Posterior cingulate gyrus (tissue), 11 donors: ENCODE data around the gene TACO1.

Experiments
- DNase-seq, 10 donors: peaks; one replicate each; pipeline versions ENCODE4 v3.0.0 to v3.0.0-alpha.2; 2020 to 2021; ENCODE audit warnings: mixed read lengths in 3 of 10
- intact Hi-C: fragments of 100-400 bp; cut with DNase I; formaldehyde crosslinking; loops from one replicate; pipeline ENCODE4 v1.15.1; 2023

Gene TACO1

DNA sequence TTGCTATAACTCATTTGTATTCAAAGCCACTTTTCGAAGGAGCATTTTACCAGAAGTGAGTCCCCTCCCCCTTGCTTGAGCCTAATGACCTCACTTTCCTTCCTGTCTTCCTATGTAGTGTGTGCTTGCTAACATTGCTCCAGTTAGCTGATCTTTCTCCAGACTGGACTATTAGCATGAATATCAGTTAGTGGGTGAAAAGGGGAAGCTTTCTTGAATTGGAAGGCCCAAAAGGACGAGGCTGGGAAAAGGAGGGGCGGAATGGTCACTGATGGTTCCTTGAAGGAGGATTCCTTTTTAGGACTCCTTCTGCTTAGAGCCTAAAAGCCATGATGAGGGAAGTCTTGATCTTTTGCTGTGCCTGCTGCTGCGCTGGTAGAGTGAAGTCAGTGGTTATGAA is 33.5 kb downstream of the TACO1 start:
- no peak for DNase-seq

DNA sequence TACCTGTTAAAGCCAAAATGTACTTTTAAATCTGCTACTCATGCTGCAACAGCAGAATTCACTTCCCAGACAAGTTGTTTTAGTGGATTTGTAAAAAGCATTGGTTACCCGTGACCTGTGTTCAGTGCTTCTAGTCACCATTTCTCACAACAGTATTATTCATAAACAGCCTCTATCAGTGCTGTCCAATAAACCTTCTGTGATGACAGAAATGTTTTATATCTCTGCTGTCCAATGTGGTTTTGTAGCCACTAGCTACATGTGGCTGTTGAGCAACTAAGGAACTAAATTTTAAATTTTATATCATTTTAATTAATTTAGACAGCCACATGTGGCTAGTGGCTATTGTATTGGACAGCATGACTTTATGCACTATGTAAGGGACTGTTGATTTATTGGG is 34.1 kb downstream of the TACO1 start:
- DNase-seq = no peak
- intact Hi-C loops = no loop called here

More for the DNA sequence above, 33.5 kb downstream of the TACO1 start:
- intact Hi-C loops = no loop called here

DNA sequence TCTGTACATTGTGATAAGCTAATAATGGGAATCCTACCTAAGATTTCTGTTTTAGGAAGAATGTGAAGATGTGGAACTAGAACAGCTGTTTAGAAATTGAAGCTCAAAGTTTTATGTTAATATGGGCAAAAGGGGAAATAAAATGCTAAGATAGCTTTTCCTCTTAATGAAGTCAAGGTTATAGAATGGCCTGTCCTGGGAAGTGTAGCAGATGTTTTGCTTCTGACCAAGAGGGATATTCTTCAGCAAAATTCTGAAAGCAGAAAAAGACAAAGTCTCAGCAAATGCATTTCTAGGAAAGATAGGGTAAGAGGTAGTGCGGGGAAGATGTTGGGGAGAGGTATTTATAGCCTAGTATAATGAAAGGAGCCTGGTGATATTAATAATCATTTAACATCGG is 34.6 kb downstream of the TACO1 start:
- no peak for DNase-seq
- intact Hi-C loops = no loop called here

DNA sequence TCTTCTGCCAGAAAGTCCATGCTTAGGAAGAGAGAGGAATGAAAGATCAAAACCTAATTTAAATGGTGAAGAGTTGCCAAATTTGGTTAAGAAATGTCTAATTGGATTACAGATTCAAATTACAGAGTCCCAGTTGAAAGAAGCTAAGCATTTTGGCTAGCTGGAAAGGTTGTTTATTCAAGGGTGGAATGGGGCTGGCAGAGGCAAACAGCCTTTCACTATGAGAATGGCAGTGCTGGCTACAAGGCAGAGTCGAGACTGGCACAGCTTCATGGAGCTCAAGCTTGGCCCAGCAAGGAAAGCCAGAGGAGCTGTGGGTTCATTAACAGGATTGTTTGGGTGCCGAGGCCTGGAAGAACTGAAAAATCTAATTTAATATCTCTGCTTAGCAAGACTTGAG is 35.1 kb downstream of the TACO1 start:
- intact Hi-C loops = no loop called here
- peak in 7 of 10 donors; percentile 25 to 87 (median 36) for DNase-seq

DNA sequence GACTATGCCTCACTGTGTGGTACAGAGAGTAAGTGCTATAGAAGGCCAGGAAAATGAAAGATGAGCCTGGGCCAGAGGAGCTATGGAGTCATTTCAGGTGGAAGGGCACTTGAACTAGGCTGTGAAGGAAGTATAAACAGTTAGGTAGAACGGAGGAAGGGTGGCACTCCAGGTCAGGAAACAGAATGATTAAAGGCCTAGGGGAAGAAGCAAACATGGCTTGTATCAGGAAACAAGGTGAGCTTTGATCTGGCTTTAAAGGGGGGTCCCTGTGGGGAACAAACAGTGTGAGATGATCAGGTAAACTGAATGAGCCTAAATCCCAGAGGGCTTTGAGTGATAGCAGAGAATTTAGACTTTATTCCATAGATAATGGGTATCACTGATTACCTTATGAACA is 38.4 kb downstream of the TACO1 start:
- intact Hi-C loops = no loop called here
- no peak for DNase-seq

DNA sequence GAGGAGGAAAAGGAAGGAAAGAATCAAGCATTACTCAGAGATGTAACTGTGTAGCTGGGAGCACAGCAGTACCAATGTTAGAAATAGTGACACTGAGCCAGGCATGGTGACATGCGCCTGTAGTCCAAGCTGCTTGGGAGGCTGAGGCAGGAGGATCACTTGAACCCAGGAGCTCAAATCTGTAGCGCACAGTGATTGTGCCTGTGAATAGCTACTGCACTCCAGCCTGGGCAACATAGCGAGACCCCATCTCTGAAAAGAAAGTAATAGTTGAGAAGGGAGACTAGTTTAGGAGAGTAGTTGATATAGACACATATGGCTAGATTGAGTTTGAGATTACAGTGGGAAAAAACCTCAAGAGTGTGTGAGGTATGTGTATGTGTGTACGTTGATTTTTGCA is 39.3 kb downstream of the TACO1 start:
- DNase-seq = no peak
- intact Hi-C loops = no loop called here

DNA sequence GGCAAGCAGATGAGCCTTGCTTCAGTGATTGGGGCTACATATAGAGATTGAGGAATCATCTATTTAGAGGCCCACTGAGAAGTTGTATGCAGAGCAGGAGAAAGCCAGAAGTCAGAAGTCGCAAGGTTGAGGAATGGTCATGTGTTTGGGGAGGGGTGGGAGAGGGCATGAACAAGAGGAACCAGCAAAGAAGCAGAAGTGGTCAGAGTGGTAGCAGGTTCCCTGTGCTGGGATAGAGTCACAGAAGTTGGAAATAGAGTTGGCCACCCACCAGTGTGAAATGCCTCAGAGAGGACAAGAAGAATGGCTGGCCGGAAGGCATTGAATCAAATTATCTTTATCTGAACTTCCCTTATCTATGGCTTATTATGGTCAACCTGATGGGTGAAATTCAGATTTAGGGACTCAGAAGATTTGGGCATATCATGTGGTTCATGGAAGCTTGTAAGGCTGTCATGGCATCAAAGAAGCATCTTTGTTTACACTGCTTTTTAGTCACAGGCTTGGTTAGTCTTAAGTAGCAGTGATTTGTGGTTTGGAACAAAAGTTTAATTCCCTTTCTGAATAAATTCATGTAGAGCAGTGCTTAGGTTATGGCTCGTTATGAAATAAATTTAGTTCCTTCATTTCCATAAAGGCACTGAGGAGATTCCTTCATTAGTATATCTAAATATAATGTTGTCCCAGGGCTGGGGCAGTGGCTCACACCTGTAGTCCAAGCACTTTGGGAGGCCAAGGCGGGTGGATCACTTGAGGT is 41.2 kb downstream of the TACO1 start:
- intact Hi-C loops = no loop called here
- DNase-seq = peak in 2 of 10 donors; percentile 13 to 20

DNA sequence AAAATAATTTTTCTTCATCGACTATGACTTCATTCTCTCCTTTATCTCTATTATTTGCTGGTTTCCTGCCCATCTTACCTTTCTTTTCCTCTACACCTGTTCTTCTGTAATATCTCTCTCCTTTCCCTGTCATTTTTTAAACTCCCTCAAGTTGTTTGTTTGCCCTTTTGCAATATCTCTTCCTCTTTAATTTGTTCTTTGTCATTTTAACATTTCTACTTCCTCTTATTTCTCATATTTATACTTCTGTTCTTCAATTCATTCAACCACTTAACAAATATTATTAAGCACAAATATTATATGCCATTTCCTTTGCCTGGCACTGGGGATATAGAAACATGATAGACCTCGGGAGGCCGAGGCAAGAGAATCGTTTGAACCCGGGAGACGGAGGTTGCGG is 44.2 kb downstream of the TACO1 start:
- intact Hi-C loops = no loop called here
- no peak for DNase-seq

DNA sequence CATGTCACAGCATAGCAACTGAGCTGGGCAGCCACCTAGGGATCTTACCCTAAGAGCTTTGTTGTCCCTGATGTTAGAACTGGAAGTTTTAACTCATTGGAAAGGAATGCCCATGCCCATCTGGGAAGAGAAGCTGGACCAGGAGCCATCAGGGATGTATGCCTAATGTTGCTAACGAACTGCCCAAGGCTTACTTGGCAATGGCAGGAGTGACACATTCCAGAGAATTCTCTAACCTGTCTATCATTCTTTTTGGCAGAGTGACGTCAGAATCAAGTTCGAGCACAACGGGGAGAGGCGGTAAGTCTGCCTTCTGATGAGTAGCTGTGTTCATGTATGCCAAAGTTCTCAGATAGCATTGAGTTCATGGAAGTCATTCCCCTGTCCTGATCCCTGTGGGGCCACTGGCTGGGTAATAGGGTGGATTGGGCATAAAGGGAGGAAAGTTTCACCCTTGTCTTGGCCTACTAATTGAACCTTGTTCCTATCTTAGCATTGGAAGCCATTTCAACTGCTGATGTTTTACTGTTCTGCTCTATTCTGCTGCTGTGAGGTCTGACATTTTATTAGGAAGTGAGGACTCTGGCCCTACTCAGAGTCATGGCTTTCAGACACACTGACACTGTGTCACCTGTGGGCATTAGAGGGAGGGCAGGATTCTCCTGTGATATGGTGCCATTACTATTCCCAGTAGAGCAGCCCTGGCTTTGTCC is 45.2 kb downstream of the TACO1 start:
- DNase-seq = no peak
- intact Hi-C loops = no loop called here

DNA sequence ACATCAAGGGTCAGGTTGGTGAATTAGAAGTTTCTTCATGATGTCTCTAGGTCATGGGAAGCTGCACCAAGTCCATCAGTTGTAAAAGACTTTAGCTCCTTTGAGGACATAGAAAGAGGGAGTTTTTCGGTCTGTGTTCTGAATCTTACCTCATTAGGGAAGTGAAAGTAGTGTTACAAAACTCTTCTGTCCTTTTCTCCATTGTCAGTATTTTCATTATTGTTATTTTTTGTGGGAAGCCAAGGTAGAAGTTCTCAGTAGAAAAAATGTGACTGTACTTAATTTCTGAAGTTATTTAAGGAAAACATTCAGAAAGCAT is 45.8 kb downstream of the TACO1 start:
- DNase-seq = no peak
- intact Hi-C loops = no loop called here

DNA sequence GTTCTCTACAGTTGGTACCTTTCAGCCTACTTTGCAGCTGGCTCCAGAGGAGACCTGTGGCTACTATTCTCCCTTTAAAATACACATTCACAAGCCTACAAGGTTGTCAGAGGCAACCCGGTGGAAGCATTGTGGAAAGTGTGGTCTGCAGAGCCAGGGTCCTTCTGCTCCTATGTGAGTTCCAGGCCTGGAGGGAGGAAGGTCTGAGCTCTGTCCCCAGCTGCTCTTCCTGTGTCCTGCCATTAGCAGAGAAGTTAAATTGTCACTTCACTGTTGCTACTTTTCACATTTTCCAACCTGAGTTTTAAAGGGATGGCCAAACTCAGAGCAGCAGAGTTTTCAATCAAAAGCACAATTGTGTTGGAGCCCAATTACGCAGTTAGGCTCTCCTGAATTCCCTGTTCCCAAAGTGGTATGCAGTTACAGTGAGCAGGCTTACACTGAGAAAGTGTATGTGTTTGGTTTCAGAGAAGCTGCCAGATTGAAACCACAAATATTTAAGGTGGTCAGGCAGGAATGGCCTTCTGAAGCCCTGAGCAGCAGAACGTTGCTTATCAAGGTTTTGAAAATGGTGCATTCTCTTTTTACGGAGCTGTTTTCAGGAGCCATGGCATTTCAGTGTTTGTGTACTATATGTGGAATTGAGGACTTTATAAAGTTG is 46.5 kb downstream of the TACO1 start:
- intact Hi-C loops = no loop called here

DNA sequence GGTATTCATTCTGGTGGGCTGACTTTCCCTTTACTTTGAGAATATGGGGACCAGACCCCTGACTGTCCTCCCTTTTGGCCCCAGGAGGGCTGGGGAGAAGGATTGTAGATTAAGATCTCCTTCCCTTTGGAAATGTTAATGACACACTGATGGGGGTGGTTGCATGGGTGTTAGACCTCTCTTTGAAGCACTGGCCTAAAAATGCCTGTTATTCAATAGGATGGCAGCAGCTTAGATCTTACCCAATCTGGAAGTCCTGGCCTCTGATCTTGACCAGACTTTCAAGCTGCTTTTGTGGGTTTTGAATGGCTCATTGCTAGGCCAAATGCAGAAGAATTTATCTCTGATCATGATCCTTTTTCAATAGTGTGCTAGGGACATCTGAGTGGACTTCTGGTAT is 47.2 kb downstream of the TACO1 start:
- intact Hi-C loops = no loop called here
- no peak for DNase-seq

More for the DNA sequence above, 46.5 kb downstream of the TACO1 start:
- DNase-seq = no peak

DNA sequence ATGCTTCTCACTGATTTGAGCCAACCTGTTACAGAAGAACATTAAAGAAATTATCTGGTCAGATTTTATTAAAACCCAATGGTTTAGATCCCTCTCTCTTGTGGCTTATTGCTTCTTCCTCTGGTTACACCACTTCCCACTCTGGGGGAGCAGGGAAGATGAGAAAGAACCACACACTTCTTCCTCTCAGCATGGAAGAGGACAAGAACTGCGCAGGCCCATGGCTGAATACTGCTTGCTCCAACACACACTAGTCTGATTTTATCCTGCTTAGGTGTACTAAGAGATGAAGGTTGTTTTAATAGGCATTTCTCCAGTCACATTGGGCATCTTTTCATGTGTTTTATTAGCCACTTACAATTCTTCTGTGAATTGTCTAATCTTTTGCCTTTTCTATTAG is 49.1 kb downstream of the TACO1 start:
- intact Hi-C loops = no loop called here
- no peak for DNase-seq

DNA sequence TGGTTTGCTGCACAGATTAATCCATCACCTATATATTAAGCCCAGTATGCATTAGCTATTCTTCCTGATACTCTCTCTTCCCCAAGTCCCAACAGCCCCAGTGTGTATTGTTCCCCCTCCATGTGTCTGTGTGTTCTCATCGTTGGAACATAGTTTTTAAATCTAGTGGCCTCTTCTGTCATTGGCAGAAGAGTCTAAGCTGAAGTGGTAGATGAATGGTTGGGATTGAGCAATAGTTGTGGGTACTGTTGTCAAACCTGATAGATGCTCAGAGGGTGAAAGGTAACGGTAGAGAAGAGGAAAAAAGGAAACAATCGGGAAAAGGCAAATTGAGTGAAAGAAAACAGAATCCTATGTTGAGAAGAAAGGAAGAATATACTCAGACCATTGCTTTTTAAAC is 51.4 kb downstream of the TACO1 start:
- no peak for DNase-seq
- intact Hi-C loops = no loop called here

DNA sequence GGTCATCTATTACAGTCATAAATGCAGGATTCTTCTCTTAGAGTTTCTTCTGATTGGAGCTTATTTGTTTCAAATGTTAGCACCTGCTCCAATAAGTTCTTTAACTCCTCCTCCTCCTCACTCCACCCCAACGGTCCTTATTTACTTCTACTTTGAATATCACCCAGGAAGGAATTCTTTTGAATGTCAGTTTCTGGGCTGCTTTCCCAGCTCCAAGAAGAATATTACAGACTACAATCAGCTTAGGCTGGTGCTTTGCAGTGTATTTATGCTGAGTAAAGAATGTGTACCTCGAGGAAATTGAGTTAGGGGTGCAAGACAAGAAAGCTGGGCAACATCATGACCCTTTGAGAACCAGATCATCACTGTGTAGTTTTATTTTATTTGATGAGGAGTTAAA is 52.4 kb downstream of the TACO1 start:
- intact Hi-C loops = no loop called here

DNA sequence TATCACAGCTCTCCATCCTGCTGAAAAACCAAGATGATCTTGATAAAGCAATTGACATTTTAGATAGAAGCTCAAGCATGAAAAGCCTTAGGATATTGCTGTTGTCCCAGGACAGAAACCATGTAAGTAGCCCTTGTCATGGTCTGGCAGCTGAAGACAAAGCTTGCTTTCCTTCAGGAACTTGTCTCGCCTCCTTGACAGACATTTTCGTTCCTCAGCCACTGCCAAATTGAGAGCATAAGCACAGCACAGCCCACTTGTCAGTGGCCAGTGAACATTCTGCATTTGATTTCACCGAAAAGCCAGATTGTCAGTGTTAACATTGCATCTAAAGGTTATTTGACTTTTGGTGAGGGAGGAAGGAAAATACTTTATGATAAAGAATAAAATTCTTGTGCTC is 57.1 kb downstream of the TACO1 start:
- DNase-seq = no peak

More for the DNA sequence above, 52.4 kb downstream of the TACO1 start:
- no peak for DNase-seq

More for the DNA sequence above, 57.1 kb downstream of the TACO1 start:
- intact Hi-C loops = no loop called here
